ENCODE results near the gene GSG1.
A peak's percentile ranks its signal among the peaks of the same experiment; 100 is the strongest.

GSG1 gene

DNA sequence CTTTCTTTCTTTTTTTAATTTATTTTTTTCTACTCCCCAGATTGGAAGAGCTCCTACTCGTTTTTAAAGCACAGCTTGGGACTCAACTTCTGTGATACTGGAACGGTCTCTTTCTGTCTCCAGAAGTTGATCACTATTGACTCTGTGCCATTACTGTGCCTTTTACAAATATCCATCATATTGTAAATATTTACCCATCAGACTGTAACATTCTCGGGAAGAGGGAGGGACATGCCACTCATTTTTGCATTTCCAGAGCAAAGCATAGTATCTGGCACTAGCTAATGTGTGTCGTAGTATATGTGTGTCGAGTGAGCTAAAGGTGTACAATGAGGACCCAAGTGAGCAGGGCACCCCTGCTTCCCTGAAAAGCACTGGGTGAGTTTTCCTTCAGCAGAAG lies 24.0 kb upstream of the GSG1 start:
- Mint-ChIP-seq H3K4me3 (no peak overlapping the region), H3K9me3 (no peaks in the 10 kb centered on the region), H3K27me3 (no peaks in the 10 kb centered on the region), H3K27ac (no peak overlapping the region), H3K4me1 (no peaks in the 10 kb centered on the region)
- DNase-seq (no peak), ATAC-seq (no peak)

DNA sequence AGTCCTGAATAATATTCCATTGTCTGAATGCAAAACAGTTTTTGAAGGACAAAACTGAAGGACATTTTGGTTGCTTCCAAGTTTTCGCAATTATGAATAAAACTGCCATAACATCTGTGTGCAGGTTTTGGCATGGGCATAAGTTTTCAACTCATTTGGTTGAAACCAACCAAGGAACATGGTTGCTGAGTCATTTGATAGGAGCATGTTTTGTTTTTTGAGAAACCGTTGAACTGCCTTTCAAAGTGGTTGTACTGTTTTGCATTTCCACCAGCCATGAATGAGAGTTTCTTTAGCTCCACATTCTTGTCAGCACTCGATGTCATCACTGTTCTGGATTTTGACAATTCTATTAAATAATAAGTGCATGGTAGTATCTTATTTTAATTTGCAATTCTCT lies 23.0 kb upstream of the GSG1 start:
- ATAC-seq (no peak), DNase-seq (no peak)
- H3K4me1 Mint-ChIP-seq, result no peaks in the 10 kb centered on the region
- H3K27me3 Mint-ChIP-seq, result no peaks in the 10 kb centered on the region
- no peak overlapping the region for H3K27ac Mint-ChIP-seq
- H3K9me3 Mint-ChIP-seq, result no peaks in the 10 kb centered on the region
- H3K4me3 Mint-ChIP-seq, result no peak overlapping the region

- DNase-seq, result no peak
- no peak overlapping the region for H3K27ac Mint-ChIP-seq
- peaks cover 3% of the 10 kb centered on the region for H3K4me1 Mint-ChIP-seq
- H3K27me3 Mint-ChIP-seq, result no peaks in the 10 kb centered on the region
- no peak for ATAC-seq
- no peaks in the 10 kb centered on the region for H3K9me3 Mint-ChIP-seq
- no peak overlapping the region for H3K4me3 Mint-ChIP-seq
These were observed 22.5 kb upstream of the GSG1 start for GRCh38 chr12:13125996-13126395.

DNA sequence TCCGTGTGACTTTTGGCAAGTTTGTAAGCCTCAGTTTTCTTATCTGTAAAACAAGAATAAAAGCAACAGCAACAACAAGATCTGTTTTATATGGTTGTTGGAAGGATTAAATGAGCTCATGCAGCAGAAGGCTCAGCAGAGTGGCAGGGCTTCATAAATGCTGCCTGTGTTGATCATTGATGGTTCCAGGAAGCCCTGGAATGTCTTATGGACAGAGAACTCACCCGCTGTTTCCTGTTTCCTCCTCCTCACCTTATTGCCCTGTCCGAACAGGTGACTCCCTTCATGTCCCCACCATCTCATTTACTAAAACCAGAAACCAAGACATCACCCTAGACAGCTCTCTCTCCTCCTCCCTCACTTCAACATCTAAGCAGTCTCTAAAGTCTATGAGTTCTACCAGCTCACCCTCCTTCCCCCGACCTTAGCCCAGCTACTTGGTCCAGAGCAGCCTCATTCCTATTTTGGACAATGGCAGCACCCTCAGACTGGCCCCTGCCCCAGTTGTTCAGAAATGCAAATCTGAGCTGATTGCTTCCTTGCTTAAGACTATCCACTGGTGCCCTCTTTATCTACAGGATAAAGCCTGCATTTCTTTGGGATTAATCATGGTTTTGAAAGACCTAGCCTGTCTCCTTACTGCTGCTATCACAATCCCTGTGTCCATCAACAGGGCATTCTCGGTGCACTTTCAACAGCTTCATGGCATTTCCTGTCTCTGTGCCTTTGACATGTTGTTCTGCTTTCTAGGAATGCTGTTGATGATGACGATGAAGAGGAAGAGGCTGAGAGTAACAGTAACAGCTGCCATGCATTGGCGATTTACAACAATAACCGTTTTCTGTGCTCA lies 21.4 kb upstream of the GSG1 start:
- DNase-seq, result no peak
- no peak for ATAC-seq
- H3K27me3 Mint-ChIP-seq, result no peaks in the 10 kb centered on the region
- H3K4me1 Mint-ChIP-seq, result peaks cover 6% of the 10 kb centered on the region
- H3K4me3 Mint-ChIP-seq, result no peak overlapping the region
- H3K27ac Mint-ChIP-seq, result peak overlapping the region in 1 of 2 donors; percentile 21
- H3K9me3 Mint-ChIP-seq, result no peaks in the 10 kb centered on the region

DNA sequence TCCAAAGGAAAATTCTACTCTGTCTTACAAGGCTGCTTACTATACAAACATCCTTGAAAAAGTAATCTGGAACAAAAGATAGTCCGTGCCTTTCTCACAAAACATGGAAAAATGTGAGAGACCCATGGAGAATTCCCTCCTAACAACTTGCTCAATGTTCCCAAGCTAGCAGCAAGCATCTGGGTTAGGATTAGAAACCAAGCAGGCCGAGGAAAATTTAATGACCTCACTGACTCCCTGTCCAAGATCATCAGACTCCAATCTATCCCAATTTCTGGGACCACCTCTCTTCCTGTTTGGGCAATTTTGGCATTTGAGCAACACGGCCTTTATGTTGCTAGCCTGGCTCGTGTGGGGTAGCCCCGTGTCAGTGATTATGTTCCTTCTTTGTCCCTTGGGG lies 18.1 kb upstream of the GSG1 start:
- ATAC-seq, result no peak
- Mint-ChIP-seq H3K27ac (no peak overlapping the region), H3K4me3 (no peak overlapping the region), H3K4me1 (peaks cover 6% of the 10 kb centered on the region), H3K27me3 (peaks cover 7% of the 10 kb centered on the region), H3K9me3 (no peaks in the 10 kb centered on the region)
- DNase-seq, result no peak

DNA sequence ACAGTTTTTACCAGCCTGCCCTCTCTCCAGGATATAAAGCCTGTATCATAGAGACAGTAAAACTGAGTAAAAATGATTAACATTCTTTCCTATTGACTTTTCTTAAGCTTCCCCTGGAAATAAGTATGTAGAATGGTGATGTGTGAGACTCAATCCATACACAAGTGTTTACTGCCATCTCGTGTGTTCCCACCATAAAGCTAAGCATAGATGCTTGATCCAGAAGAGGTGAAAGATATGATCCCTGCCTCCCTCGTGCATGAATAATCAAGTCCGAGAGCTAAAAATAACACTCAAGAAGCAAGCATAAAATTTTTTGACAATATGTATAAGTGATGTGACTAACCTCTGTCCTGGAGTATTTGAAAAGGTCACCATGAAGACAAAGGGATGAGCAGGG lies 16.9 kb upstream of the GSG1 start:
- Mint-ChIP-seq H3K4me1 (peaks cover 6% of the 10 kb centered on the region), H3K4me3 (no peak overlapping the region), H3K9me3 (no peaks in the 10 kb centered on the region), H3K27me3 (peaks cover 10% of the 10 kb centered on the region), H3K27ac (no peak overlapping the region)
- ATAC-seq (no peak), DNase-seq (no peak)

DNA sequence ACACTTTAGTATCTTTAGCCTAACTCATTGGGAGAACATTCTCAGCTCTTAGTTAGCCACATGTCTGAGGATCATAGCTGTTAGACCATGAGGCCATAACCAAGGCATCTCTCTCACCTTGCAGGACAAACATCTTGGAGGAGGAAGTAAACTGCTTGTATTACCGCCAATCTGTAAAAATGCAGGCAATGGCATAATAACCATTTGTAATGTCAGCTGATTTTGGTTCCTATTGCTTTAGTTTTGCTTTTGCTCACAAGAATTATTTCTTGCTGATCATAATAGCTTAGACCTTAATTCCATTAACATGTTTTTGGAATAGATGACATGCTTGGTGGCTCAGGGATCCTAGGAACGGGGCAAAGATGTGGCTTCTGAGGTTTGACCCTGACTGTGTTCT lies 16.4 kb upstream of the GSG1 start:
- no peaks in the 10 kb centered on the region for H3K9me3 Mint-ChIP-seq
- DNase-seq, result no peak

DNA sequence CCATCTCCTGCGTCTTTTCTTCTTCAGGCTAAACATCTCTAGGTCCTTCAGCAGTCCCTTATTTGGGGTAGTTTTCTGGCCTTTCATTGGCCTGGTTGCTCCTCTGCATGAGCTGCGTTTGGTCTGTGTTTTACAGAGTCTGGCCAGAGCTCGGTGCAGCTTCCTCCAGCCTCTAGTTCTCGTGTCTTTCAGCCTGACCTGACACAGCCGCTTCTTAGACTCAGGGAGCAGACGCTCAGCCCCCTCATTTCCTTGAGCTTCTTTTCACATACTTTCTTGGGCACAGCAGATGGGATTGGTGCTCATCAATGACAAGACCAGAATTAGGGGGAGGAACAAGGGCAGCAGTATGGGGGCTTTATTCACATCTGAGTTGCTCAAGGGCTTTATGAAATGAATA lies 13.6 kb upstream of the GSG1 start:
- DNase-seq (no peak), ATAC-seq (no peak)
- Mint-ChIP-seq H3K27me3 (peaks cover 18% of the 10 kb centered on the region), H3K9me3 (no peaks in the 10 kb centered on the region), H3K4me3 (no peak overlapping the region), H3K27ac (no peak overlapping the region), H3K4me1 (peaks cover 6% of the 10 kb centered on the region)

More for the DNA sequence above, 16.4 kb upstream of the GSG1 start:
- H3K4me1 Mint-ChIP-seq, result peaks cover 6% of the 10 kb centered on the region
- no peak for ATAC-seq
- H3K4me3 Mint-ChIP-seq, result no peak overlapping the region
- H3K27ac Mint-ChIP-seq, result no peak overlapping the region
- H3K27me3 Mint-ChIP-seq, result peaks cover 10% of the 10 kb centered on the region

GRCh38 chr12:13116259-13116658 lies 12.8 kb upstream of the GSG1 start:
- H3K4me1 Mint-ChIP-seq, result peaks cover 5% of the 10 kb centered on the region
- peaks cover 18% of the 10 kb centered on the region for H3K27me3 Mint-ChIP-seq
- ATAC-seq, result no peak
- DNase-seq, result no peak
- no peak overlapping the region for H3K27ac Mint-ChIP-seq
- H3K4me3 Mint-ChIP-seq, result no peak overlapping the region
- no peaks in the 10 kb centered on the region for H3K9me3 Mint-ChIP-seq

DNA sequence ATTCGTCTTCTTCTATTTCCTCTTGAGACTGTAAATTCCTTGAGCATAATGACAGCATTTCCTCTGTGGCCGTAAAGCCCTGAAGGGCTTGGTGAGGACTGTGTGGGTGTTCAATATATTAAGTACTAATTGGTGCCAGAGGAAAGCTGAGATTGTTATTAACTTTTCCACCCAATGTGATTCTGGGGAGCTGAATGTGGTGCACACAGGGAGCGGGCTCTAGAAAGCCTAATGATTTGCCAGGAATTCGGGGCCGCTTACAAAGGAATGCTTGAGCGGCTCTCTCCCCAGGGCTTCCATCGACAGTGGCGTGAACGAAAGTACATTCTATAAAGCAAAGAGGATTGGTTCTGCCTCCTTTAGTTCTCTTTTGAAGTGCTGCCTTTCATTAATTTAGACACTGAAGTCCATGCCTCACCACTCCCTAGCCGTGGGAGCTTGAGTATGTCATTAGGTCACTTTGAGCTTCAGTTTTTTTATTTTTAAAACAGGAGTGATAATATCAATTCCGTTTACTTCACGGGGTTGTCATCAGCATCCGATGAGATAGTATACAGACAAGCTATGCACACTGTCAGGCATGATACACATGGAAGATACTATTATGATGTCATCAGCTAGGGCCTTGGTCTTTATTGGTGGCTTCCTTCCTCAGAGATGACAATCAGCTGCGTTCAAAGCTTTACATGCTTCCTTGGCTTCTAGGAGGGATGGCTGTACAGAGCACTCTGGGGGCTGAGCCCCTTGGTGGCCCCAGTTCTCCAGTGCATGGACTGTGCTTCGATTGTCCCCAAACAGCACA lies 11.0 kb upstream of the GSG1 start:
- DNase-seq, result no peak
- no peak overlapping the region for H3K4me3 Mint-ChIP-seq
- no peaks in the 10 kb centered on the region for H3K4me1 Mint-ChIP-seq
- H3K9me3 Mint-ChIP-seq, result no peaks in the 10 kb centered on the region
- peaks cover 18% of the 10 kb centered on the region for H3K27me3 Mint-ChIP-seq
- ATAC-seq, result no peak
- H3K27ac Mint-ChIP-seq, result no peak overlapping the region

DNA sequence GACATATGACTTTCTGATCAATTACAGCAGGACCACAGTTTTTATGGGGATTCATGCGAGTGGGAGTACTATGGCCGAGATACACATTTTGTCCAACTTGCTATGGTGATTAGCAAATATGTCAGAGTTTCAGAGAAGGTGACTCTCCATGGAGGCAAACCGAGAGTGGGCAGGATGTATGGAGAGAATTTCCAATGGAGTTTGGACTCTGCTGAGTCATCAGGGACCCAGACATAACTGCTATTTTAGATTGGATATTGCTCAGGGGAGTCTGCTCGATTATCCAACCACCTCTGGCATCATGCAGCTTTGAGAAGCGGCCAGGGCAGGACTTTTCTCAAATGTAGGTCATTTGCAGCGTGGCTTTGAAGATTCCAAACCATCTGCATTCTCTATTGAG lies 9.5 kb upstream of the GSG1 start:
- ATAC-seq (no peak), DNase-seq (no peak)
- peaks cover 18% of the 10 kb centered on the region for H3K27me3 Mint-ChIP-seq
- H3K27ac Mint-ChIP-seq, result no peak overlapping the region
- peaks cover 6 to 8% of the 10 kb centered on the region in 2 donors for H3K9me3 Mint-ChIP-seq
- no peaks in the 10 kb centered on the region for H3K4me1 Mint-ChIP-seq
- H3K4me3 Mint-ChIP-seq, result no peak overlapping the region

DNA sequence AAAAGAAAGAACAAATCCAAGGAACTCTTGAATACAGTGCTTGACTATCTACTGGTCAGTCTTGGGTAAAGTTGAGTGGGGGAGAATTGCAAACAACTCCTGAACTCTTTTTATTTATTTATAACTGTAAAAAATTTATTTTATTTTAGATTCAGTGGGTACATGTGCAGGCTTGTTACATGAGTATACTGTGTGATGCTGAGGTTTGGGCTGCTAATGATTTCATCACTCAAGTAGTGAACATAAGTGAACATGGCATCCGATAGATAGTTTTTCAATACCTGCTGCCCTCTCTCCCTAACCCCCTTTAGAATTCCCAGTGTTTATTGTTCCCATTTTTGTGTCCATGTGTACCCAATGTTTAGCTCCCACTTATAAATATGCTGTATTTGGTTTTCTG lies 3.2 kb upstream of the GSG1 start:
- H3K4me1 Mint-ChIP-seq, result peaks cover 20% of the 10 kb centered on the region
- H3K27ac Mint-ChIP-seq, result no peak overlapping the region
- H3K4me3 Mint-ChIP-seq, result no peak overlapping the region
- peaks cover 6 to 10% of the 10 kb centered on the region in 2 donors for H3K9me3 Mint-ChIP-seq
- no peaks in the 10 kb centered on the region for H3K27me3 Mint-ChIP-seq
- DNase-seq (no peak), ATAC-seq (no peak)

DNA sequence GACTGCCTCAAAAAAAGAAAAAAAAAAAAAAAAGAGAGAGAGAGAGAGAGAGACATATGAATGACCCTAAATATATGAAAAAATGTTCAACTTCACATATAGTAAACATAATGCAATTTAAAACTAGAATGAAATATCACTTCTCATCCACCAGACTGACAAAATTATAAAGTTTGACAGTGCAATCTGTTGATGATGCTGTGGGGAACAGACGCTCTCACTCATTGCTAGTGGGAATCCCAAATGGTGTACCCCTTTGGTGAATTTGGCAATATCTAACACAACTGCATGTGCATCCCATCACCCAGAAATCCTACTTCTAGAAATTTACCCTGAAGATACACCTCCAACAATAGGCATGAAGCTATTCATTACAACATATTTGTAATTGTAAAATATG lies 2.3 kb upstream of the GSG1 start:
- Mint-ChIP-seq H3K4me3 (no peak overlapping the region), H3K9me3 (peaks cover 6 to 10% of the 10 kb centered on the region in 2 donors), H3K27me3 (no peaks in the 10 kb centered on the region), H3K27ac (no peak overlapping the region), H3K4me1 (peaks cover 28% of the 10 kb centered on the region)
- no peak for DNase-seq
- ATAC-seq, result no peak

- Mint-ChIP-seq H3K27me3 (no peaks in the 10 kb centered on the region), H3K9me3 (peaks cover 6 to 10% of the 10 kb centered on the region in 2 donors)
- ATAC-seq, result no peak
These were observed 942 bp upstream of the GSG1 start for GRCh38 chr12:13104409-13104808.

GRCh38 chr12:13102461-13103195 lies 839 bp downstream of the GSG1 start:
- peaks cover 60% of the 10 kb centered on the region for H3K4me1 Mint-ChIP-seq
- ATAC-seq (no peak), DNase-seq (no peak)
- H3K9me3 Mint-ChIP-seq, result no peaks in the 10 kb centered on the region
- H3K27me3 Mint-ChIP-seq, result no peaks in the 10 kb centered on the region
- peak overlapping the region in 1 of 2 donors; percentile 38 for H3K4me3 Mint-ChIP-seq
- peak overlapping the region in 1 of 2 donors; percentile 99 for H3K27ac Mint-ChIP-seq

More at GRCh38 chr12:13104409-13104808, 942 bp upstream of the GSG1 start:
- DNase-seq, result no peak
- Mint-ChIP-seq H3K27ac (no peak overlapping the region), H3K4me3 (no peak overlapping the region), H3K4me1 (peaks cover 42% of the 10 kb centered on the region)
